IMR-90 (cell line): ENCODE results near the gene CYP27C1. TPM values are rescaled to one million over a fixed set of nuclear protein-coding genes. Genes with fewer than 3 reads are reported as not detected.

ENCODE experiments used
- ATAC-seq: fragments of 200-7000 bp; cut with Tn5 transposase; 2 replicates; pipeline ENCODE4 v1.9.1; 2020; ENCODE audit warnings: low read depth, mild to moderate bottlenecking, moderate library complexity
- BruUV-seq: library from RNA; stranded (reverse); fragments of 400-500 nt; replicated peaks from 2 replicates; lab custom pipeline; 2021; lab: Mats Ljungman, UMichigan
- CTCF ChIA-PET: fragments of 300-600 bp; formaldehyde crosslinking; extraction: SDS; loops from one replicate; lab custom pipeline; 2021; ENCODE audit warnings: antibody characterized with exemption; lab: Yijun Ruan, JAX
- POLR2A ChIA-PET: fragments of 300-600 bp; sonication (Branson Sonifier 250); formaldehyde crosslinking; loops from one replicate; lab custom pipeline; 2022; ENCODE audit warnings: antibody characterized with exemption; ENCODE audit not compliant: unreplicated experiment; lab: Charles Lee
- DNase-seq: peaks from one replicate; pipeline ENCODE4 v3.0.0; 2013
- H2AFZ ChIP-seq: replicated peaks from 2 replicates; pipeline ENCODE3; 2013; ENCODE audit warnings: low read length, mild to moderate bottlenecking; ENCODE audit not compliant: poor library complexity
- H2AK5ac ChIP-seq: 2 replicates; pipeline ENCODE4 v1.6.1; 2013; ENCODE audit warnings: low read depth, low read length, inconsistent platforms
- H2AK9ac ChIP-seq: replicated peaks from 2 replicates; pipeline ENCODE3; 2013; ENCODE audit warnings: mild to moderate bottlenecking, low read depth, low read length, moderate library complexity; ENCODE audit not compliant: poor library complexity
- H2BK120ac ChIP-seq: 2 replicates; pipeline ENCODE4 v1.6.1; 2013; ENCODE audit warnings: low read depth, low read length, inconsistent platforms
- H2BK15ac ChIP-seq: 3 replicates; pipeline ENCODE4 v1.6.1; 2013; ENCODE audit warnings: low read depth, low read length, inconsistent platforms
- H2BK20ac ChIP-seq: 2 replicates; pipeline ENCODE4 v1.6.1; 2013; ENCODE audit warnings: low read depth, mild to moderate bottlenecking, inconsistent platforms, low read length, moderate library complexity
- H2BK5ac ChIP-seq: 2 replicates; pipeline ENCODE4 v1.6.1; 2013; ENCODE audit warnings: mild to moderate bottlenecking, low read depth, low read length, inconsistent platforms; ENCODE audit not compliant: poor library complexity, severe bottlenecking
- H3K14ac ChIP-seq: replicated peaks from 2 replicates; pipeline ENCODE4 v1.6.1; 2013; ENCODE audit warnings: low read depth, low read length, inconsistent platforms
- H3K18ac ChIP-seq: 2 replicates; pipeline ENCODE4 v1.6.1; 2013; ENCODE audit warnings: low read depth, low read length, control low read depth
- H3K23ac ChIP-seq: 2 replicates; pipeline ENCODE4 v1.6.1; 2013; ENCODE audit warnings: low read depth, low read length, inconsistent platforms
- H3K27ac ChIP-seq: 2 replicates; pipeline ENCODE4 v1.5.1; 2013; ENCODE audit warnings: mild to moderate bottlenecking, control low read depth, low read length; ENCODE audit not compliant: insufficient read depth
- H3K27me3 ChIP-seq: 2 replicates; pipeline ENCODE4 v1.6.1; 2013; ENCODE audit warnings: low read length; ENCODE audit not compliant: control insufficient read depth, insufficient read depth
- H3K36me3 ChIP-seq: 2 replicates; pipeline ENCODE4 v1.6.1; 2013; ENCODE audit warnings: low read length, mixed read lengths; ENCODE audit not compliant: control insufficient read depth, insufficient read depth
- H3K4ac ChIP-seq: 2 replicates; pipeline ENCODE4 v1.6.1; 2013; ENCODE audit warnings: low read depth, low read length, inconsistent platforms
- H3K4me1 ChIP-seq: 2 replicates; pipeline ENCODE4 v1.6.1; 2013; ENCODE audit warnings: low read length, mixed read lengths; ENCODE audit not compliant: control insufficient read depth, insufficient read depth
- H3K4me2 ChIP-seq: 2 replicates; pipeline ENCODE4 v1.6.1; 2013; ENCODE audit warnings: low read depth, mild to moderate bottlenecking, control low read depth, low read length, moderate library complexity
- H3K4me3 ChIP-seq: 2 replicates; pipeline ENCODE4 v1.5.1; 2013; ENCODE audit warnings: low read depth, mild to moderate bottlenecking, control low read depth, low read length, moderate library complexity; ENCODE audit not compliant: insufficient read depth
- H3K56ac ChIP-seq: 2 replicates; pipeline ENCODE4 v1.6.1; 2013; ENCODE audit warnings: low read length, inconsistent platforms; ENCODE audit not compliant: insufficient read depth; ENCODE audit errors: extremely low read depth
- H3K79me1 ChIP-seq, 2 experiments: 2 replicates each; pipeline ENCODE4 v1.6.1; 2013; ENCODE audit warnings: low read length in 2 of 2, inconsistent platforms in 1 of 2, low read depth in 1 of 2
- H3K9ac ChIP-seq: 2 replicates; pipeline ENCODE4 v1.6.1; 2013; ENCODE audit warnings: low read depth, low read length, control low read depth
- H3K9me1 ChIP-seq: 2 replicates; pipeline ENCODE4 v1.6.1; 2013; ENCODE audit warnings: low read length, inconsistent platforms; ENCODE audit not compliant: insufficient read depth
- H3K9me3 ChIP-seq: 2 replicates; pipeline ENCODE4 v1.6.1; 2013; ENCODE audit warnings: low read length; ENCODE audit not compliant: control insufficient read depth, insufficient read depth
- H4K20me1 ChIP-seq: 2 replicates; pipeline ENCODE4 v1.6.1; 2013; ENCODE audit warnings: low read length, inconsistent platforms; ENCODE audit not compliant: insufficient read depth
- H4K5ac ChIP-seq: 2 replicates; pipeline ENCODE4 v1.6.1; 2013; ENCODE audit warnings: mild to moderate bottlenecking, low read depth, low read length, control low read depth
- H4K8ac ChIP-seq, 2 experiments: 2 replicates each; pipeline ENCODE4 v1.6.1; 2013; ENCODE audit warnings: low read depth in 2 of 2, low read length in 2 of 2, control low read depth in 1 of 2, inconsistent platforms in 1 of 2
- H4K91ac ChIP-seq: 2 replicates; pipeline ENCODE4 v1.6.1; 2013; ENCODE audit warnings: low read depth, low read length, inconsistent platforms; ENCODE audit not compliant: insufficient read depth
- BHLHE40 ChIP-seq: fragments of 150-350 bp; IDR thresholded peaks from 2 replicates; pipeline ENCODE4 v1.6.1; 2016; ENCODE audit warnings: mild to moderate bottlenecking, low read depth, low read length
- CEBPB ChIP-seq: IDR thresholded peaks from 2 replicates; pipeline ENCODE4 v1.6.1; 2012; ENCODE audit warnings: low read depth, low read length, improper control_type of control experiment
- CHD1 ChIP-seq: IDR thresholded peaks from 2 replicates; pipeline ENCODE4 v1.6.1; 2012; ENCODE audit warnings: low read depth, low read length, improper control_type of control experiment
- FOS ChIP-seq: fragments of 150-350 bp; IDR thresholded peaks from 2 replicates; pipeline ENCODE4 v1.6.1; 2016; ENCODE audit warnings: low read depth, low read length
- MAFK ChIP-seq: IDR thresholded peaks from 2 replicates; pipeline ENCODE4 v1.6.1; 2012; ENCODE audit warnings: low read depth, low read length, improper control_type of control experiment
- MAZ ChIP-seq: IDR thresholded peaks from 2 replicates; pipeline ENCODE4 v1.6.1; 2012; ENCODE audit warnings: low read depth, mild to moderate bottlenecking, low read length, improper control_type of control experiment, moderate library complexity, borderline replicate concordance
- MXI1 ChIP-seq: IDR thresholded peaks from 2 replicates; pipeline ENCODE4 v1.6.1; 2012; ENCODE audit warnings: low read depth, mild to moderate bottlenecking, low read length, moderate library complexity, borderline replicate concordance
- NFE2L2 ChIP-seq: fragments of 150-350 bp; IDR thresholded peaks from 2 replicates; pipeline ENCODE4 v1.6.1; 2016; ENCODE audit warnings: low read depth, mild to moderate bottlenecking, low read length
- POLR2A ChIP-seq: IDR thresholded peaks from 2 replicates; pipeline ENCODE4 v1.6.1; 2012; ENCODE audit warnings: mild to moderate bottlenecking, low read depth, low read length
- RAD21 ChIP-seq: IDR thresholded peaks from 2 replicates; pipeline ENCODE4 v1.6.1; 2012; ENCODE audit warnings: low read length, improper control_type of control experiment
- RCOR1 ChIP-seq: IDR thresholded peaks from 2 replicates; pipeline ENCODE4 v1.6.1; 2012; ENCODE audit warnings: mild to moderate bottlenecking, low read length, improper control_type of control experiment; ENCODE audit not compliant: insufficient replicate concordance
- RFX5 ChIP-seq: IDR thresholded peaks from 2 replicates; pipeline ENCODE4 v1.8.0; 2012; ENCODE audit warnings: low read depth, mild to moderate bottlenecking, low read length, moderate library complexity
- SMC3 ChIP-seq: fragments of 150-350 bp; IDR thresholded peaks from 2 replicates; pipeline ENCODE4 v1.6.1; 2016; ENCODE audit warnings: low read depth, mild to moderate bottlenecking, antibody characterized with exemption, low read length, moderate library complexity
- WGBS, 2 experiments: methylation state at CpG; one replicate each; pipeline versions ENCODE4 v1.1.5 to v1.1.7; 2013; ENCODE audit warnings: missing lambda C conversion rate in 2 of 2; ENCODE audit not compliant: insufficient read length in 1 of 2; ENCODE audit errors: extremely low coverage in 2 of 2; 5-methylcytosine and 5-hydroxymethylcytosine counted together
- dilution Hi-C: fragments of 300-500 bp; cut with HindIII; formaldehyde crosslinking; loops from one replicate; pipeline ENCODE4 v1.14.3; 2018; ENCODE audit warnings: low sequenced_read_pairs; ENCODE audit not compliant: unreplicated experiment
- in situ Hi-C: fragments of 300-500 bp; cut with MboI; formaldehyde crosslinking; loops from 3 replicates; pipeline ENCODE4 v1.14.3; 2019; ENCODE audit warnings: low sequenced_read_pairs, inconsistent platforms, mixed read lengths
- intact Hi-C: fragments of 100-400 bp; cut with micrococcal nuclease; formaldehyde crosslinking; loops from 2 replicates; pipeline ENCODE4 v1.10.0; 2022
- polyA plus RNA-seq, 3 experiments: library from polyadenylated mRNA; depleted of rRNA; stranded (reverse); fragments of >200 nt; gene quantifications; 2 replicates each; pipeline ENCODE4 v1.2.3, GENCODE V29; 2012; ENCODE audit warnings: low replicate concordance in 1 of 3
- total RNA-seq: library from RNA; depleted of rRNA; stranded (reverse); fragments of >200 nt; gene quantifications from 2 replicates; pipeline ENCODE4 v1.2.3, GENCODE V29; 2012
- TF ChIP-seq, protein P1 (sequence below): fragments of 150-350 bp; IDR thresholded peaks from 2 replicates; pipeline ENCODE4 v1.6.1; 2017; ENCODE audit warnings: mild to moderate bottlenecking, antibody characterized with exemption, low read length, low read depth
- TF ChIP-seq, protein P2 (sequence below): conservative IDR thresholded peaks from 2 replicates; pipeline ENCODE4 v1.5.1; 2012; ENCODE audit warnings: mild to moderate bottlenecking, low read depth, low read length, improper control_type of control experiment
- TF ChIP-seq, protein P3 (sequence below): fragments of 150-350 bp; IDR thresholded peaks from 2 replicates; pipeline ENCODE4 v1.6.1; 2016; ENCODE audit warnings: low read depth, mild to moderate bottlenecking, low read length, moderate library complexity, borderline replicate concordance

CYP27C1 gene
- total and polyA plus RNA-seq, 2 of the 4 experiments (the other 2 are of a cell fraction), result not detected

DNA sequence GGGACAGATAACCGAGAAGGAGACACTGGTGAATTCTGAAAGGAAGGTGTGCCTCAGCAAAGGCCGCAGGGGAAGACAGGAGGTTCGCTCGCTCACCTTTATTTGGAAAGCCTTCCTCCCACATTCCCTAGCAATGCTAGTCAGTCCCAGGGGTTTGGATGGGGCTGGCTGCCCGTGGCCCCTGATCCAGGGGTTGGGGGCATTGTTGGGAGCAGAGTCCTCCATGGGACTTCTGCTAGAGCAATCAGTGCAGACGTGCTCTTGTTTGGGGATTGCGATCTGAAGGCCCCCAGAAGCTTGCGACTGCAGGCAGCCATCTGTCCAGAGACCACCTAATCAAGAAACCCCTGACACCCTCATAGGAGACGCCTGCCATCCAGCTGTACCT lies 6.0 kb upstream of the CYP27C1 start:
- no TSS peak for BruUV-seq
- Histone ChIP-seq H2AK5ac (no peak overlapping the region), H3K56ac (no peak overlapping the region), H2AK9ac (peak overlapping the region; percentile 47), H3K4me3 (no peak overlapping the region), H2AFZ (no peak overlapping the region), H3K9me3 (peaks cover 2% of the 10 kb centered on the region; the same call in 1 of the 2 replicates), H3K14ac (no peak overlapping the region), H3K4ac (0 out of 2 replicates have a peak overlapping the region, but pooled peaks have one; percentile 17), H3K36me3 (no peaks in the 10 kb centered on the region), H2BK15ac (no peak overlapping the region), H3K4me1 (peaks cover 6% of the 10 kb centered on the region; the same call in 1 of the 2 replicates), H2BK20ac (no peak overlapping the region), H3K79me1 (no peaks in the 10 kb centered on the region), H3K23ac (no peak overlapping the region), H4K91ac (no peak overlapping the region), H2BK120ac (no peak overlapping the region), H3K4me2 (peak overlapping the region; percentile 84), H4K20me1 (peaks cover 5% of the 10 kb centered on the region), H2BK5ac (no peak overlapping the region), H3K27ac (no peak overlapping the region), H3K27me3 (peaks cover 23% of the 10 kb centered on the region), H3K18ac (no peak overlapping the region), H4K5ac (no peak overlapping the region), H3K9ac (no peak overlapping the region), H4K8ac (no peak overlapping the region), H3K9me1 (peaks cover 4% of the 10 kb centered on the region; the same call in 1 of the 2 replicates)
- ATAC-seq (no peak), DNase-seq (no peak)
- intact Hi-C loops, result loop anchor here (1.0 kb wide), 1 partner anchor 182 kb away; no protein-coding TSS in a partner anchor
- no peak for TF ChIP-seq NFE2L2
- TF ChIP-seq CEBPB, result no peak
- TF ChIP-seq, protein P1, sequence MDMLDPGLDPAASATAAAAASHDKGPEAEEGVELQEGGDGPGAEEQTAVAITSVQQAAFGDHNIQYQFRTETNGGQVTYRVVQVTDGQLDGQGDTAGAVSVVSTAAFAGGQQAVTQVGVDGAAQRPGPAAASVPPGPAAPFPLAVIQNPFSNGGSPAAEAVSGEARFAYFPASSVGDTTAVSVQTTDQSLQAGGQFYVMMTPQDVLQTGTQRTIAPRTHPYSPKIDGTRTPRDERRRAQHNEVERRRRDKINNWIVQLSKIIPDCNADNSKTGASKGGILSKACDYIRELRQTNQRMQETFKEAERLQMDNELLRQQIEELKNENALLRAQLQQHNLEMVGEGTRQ, result no peak
- no peak for TF ChIP-seq RAD21
- no peak for TF ChIP-seq MAFK
- no peak for TF ChIP-seq FOS
- no peak for TF ChIP-seq RCOR1
- TF ChIP-seq, protein P2, sequence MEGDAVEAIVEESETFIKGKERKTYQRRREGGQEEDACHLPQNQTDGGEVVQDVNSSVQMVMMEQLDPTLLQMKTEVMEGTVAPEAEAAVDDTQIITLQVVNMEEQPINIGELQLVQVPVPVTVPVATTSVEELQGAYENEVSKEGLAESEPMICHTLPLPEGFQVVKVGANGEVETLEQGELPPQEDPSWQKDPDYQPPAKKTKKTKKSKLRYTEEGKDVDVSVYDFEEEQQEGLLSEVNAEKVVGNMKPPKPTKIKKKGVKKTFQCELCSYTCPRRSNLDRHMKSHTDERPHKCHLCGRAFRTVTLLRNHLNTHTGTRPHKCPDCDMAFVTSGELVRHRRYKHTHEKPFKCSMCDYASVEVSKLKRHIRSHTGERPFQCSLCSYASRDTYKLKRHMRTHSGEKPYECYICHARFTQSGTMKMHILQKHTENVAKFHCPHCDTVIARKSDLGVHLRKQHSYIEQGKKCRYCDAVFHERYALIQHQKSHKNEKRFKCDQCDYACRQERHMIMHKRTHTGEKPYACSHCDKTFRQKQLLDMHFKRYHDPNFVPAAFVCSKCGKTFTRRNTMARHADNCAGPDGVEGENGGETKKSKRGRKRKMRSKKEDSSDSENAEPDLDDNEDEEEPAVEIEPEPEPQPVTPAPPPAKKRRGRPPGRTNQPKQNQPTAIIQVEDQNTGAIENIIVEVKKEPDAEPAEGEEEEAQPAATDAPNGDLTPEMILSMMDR, result no peak
- no peak for TF ChIP-seq MAZ
- TF ChIP-seq MXI1, result no peak
- no peak for TF ChIP-seq RFX5
- no peak for TF ChIP-seq BHLHE40
- TF ChIP-seq, protein P3, sequence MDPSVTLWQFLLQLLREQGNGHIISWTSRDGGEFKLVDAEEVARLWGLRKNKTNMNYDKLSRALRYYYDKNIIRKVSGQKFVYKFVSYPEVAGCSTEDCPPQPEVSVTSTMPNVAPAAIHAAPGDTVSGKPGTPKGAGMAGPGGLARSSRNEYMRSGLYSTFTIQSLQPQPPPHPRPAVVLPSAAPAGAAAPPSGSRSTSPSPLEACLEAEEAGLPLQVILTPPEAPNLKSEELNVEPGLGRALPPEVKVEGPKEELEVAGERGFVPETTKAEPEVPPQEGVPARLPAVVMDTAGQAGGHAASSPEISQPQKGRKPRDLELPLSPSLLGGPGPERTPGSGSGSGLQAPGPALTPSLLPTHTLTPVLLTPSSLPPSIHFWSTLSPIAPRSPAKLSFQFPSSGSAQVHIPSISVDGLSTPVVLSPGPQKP, result no peak
- TF ChIP-seq POLR2A, result no peak
- TF ChIP-seq SMC3, result no peak
- TF ChIP-seq CHD1, result no peak
- dilution Hi-C loops, result no loop called here
- WGBS, 2 experiments, result no CpG with 5 or more reads among the region's 9 CpGs
- in situ Hi-C loops, result no loop called here
- POLR2A ChIA-PET, result no interaction called here
- CTCF ChIA-PET, result no interaction called here
